Vagina (tissue), 2 donors: ENCODE data around the gene SERPINH1. TPM values are rescaled to one million over a fixed set of nuclear protein-coding genes. Genes with fewer than 3 reads are reported as not detected.

Source experiments
- DNase-seq, 2 donors: peaks; one replicate each; pipeline ENCODE4 v3.0.0-alpha.2; 2017; ENCODE audit errors: extremely low spot score in 2 of 2
- H3K27ac ChIP-seq: fragments of 200-600 bp; sonication (generic); one replicate; pipeline ENCODE4 v1.5.1; 2019
- H3K27me3 ChIP-seq: fragments of 200-600 bp; sonication (generic); one replicate; pipeline ENCODE4 v1.5.1; 2019
- H3K36me3 ChIP-seq, 2 donors: fragments of 200-600 bp; sonication (generic); one replicate each; pipeline ENCODE4 v1.5.1; 2017 to 2019
- H3K4me1 ChIP-seq: fragments of 200-600 bp; sonication (generic); one replicate; pipeline ENCODE4 v1.5.1; 2019
- H3K4me3 ChIP-seq, 2 donors: fragments of 200-600 bp; sonication (generic); 1 replicate in 1 of 2; 2 replicates in 1 of 2; pipeline ENCODE4 v1.5.1; 2016 to 2019
- H3K9me3 ChIP-seq: fragments of 200-600 bp; sonication (generic); one replicate; pipeline ENCODE4 v1.5.1; 2019
- CTCF ChIP-seq, 3 experiments: fragments of 450-650 bp in 2 of 3; fragments of 200-600 bp in 1 of 3; sonication (generic) in 1 of 3; IDR thresholded peaks; one replicate each; pipeline ENCODE4 v1.5.1; 2017 to 2019; ENCODE audit warnings: antibody characterized with exemption in 3 of 3, mild to moderate bottlenecking in 2 of 3, moderate library complexity in 2 of 3
- POLR2A ChIP-seq, 2 donors: fragments of 450-650 bp; IDR thresholded peaks; one replicate each; pipeline ENCODE4 v1.6.1; 2017; ENCODE audit warnings: antibody characterized with exemption in 2 of 2, mild to moderate bottlenecking in 2 of 2, moderate library complexity in 2 of 2
- POLR2AphosphoS5 ChIP-seq, 2 donors: sonication (generic); formaldehyde crosslinking; IDR thresholded peaks; one replicate each; pipeline ENCODE4 v1.9.0; 2017; ENCODE audit warnings: antibody characterized with exemption in 2 of 2, mild to moderate bottlenecking in 2 of 2, low read depth in 1 of 2; ENCODE audit not compliant: insufficient read depth in 1 of 2
- intact Hi-C: fragments of 100-400 bp; cut with DNase I; formaldehyde crosslinking; loops from one replicate; pipeline ENCODE4 v1.15.1; 2023
- total RNA-seq: library from RNA; depleted of rRNA; stranded (reverse); fragments of >200 nt; gene quantifications from one replicate; pipeline ENCODE4 v1.2.3, GENCODE V29; 2016

SERPINH1 gene
- total RNA-seq, 1 donor from 2014 or later = 257 TPM

- TF ChIP-seq POLR2A (IDR thresholded peaks at IDR 0.05) = no peak
- Histone ChIP-seq H3K9me3 (no peaks in the 10 kb centered on the region), H3K27me3 (no peaks in the 10 kb centered on the region), H3K4me3 (no peak overlapping the region), H3K36me3 (no peaks in the 10 kb centered on the region), H3K4me1 (peaks cover 6% of the 10 kb centered on the region), H3K27ac (no peak overlapping the region)
- intact Hi-C loops = no loop called here
- DNase-seq = no peak
Observed at GRCh38 chr11:75537740-75538139, 24.3 kb upstream of the SERPINH1 start.

- TF ChIP-seq POLR2AphosphoS5 (IDR thresholded peaks at IDR 0.05; ENCODE audit: insufficient read depth in 1 of 2, low read depth in 1 of 2) = no peak
- Histone ChIP-seq H3K27ac (no peak overlapping the region), H3K9me3 (no peaks in the 10 kb centered on the region), H3K27me3 (no peaks in the 10 kb centered on the region), H3K36me3 (no peaks in the 10 kb centered on the region), H3K4me1 (peaks cover 6% of the 10 kb centered on the region), H3K4me3 (no peak overlapping the region)
- intact Hi-C loops = no loop called here
- no peak for DNase-seq
Observed at GRCh38 chr11:75538150-75538942, 23.7 kb upstream of the SERPINH1 start.

- intact Hi-C loops = no loop called here
- Histone ChIP-seq H3K27ac (no peak overlapping the region), H3K4me1 (no peaks in the 10 kb centered on the region), H3K27me3 (no peaks in the 10 kb centered on the region), H3K36me3 (no peaks in the 10 kb centered on the region), H3K9me3 (no peaks in the 10 kb centered on the region), H3K4me3 (no peak overlapping the region)
- TF ChIP-seq CTCF (IDR thresholded peaks at IDR 0.05) = no peak
- TF ChIP-seq POLR2A (IDR thresholded peaks at IDR 0.05) = no peak
- TF ChIP-seq POLR2AphosphoS5 (IDR thresholded peaks at IDR 0.05; ENCODE audit: insufficient read depth in 1 of 2, low read depth in 1 of 2) = no peak
- DNase-seq = no peak
Observed at GRCh38 chr11:75539459-75540334, 22.4 kb upstream of the SERPINH1 start.

GRCh38 chr11:75541193-75542087, 20.6 kb upstream of the SERPINH1 start:
- H3K9me3 ChIP-seq = no peaks in the 10 kb centered on the region
- H3K27ac ChIP-seq = no peak overlapping the region
- H3K27me3 ChIP-seq = no peaks in the 10 kb centered on the region
- H3K36me3 ChIP-seq = no peaks in the 10 kb centered on the region
- DNase-seq = no peak
- no peaks in the 10 kb centered on the region for H3K4me1 ChIP-seq
- H3K4me3 ChIP-seq = no peak overlapping the region
- TF ChIP-seq POLR2AphosphoS5 (IDR thresholded peaks at IDR 0.05; ENCODE audit: insufficient read depth in 1 of 2, low read depth in 1 of 2) (no peak), CTCF (IDR thresholded peaks at IDR 0.05) (no peak), POLR2A (IDR thresholded peaks at IDR 0.05) (no peak)
- intact Hi-C loops = no loop called here

- no peak for TF ChIP-seq CTCF (IDR thresholded peaks at IDR 0.05)
- Histone ChIP-seq H3K36me3 (no peaks in the 10 kb centered on the region), H3K9me3 (no peaks in the 10 kb centered on the region), H3K4me3 (no peak overlapping the region), H3K4me1 (no peaks in the 10 kb centered on the region), H3K27ac (no peak overlapping the region), H3K27me3 (no peaks in the 10 kb centered on the region)
- no peak for DNase-seq
- intact Hi-C loops = no loop called here
Observed at GRCh38 chr11:75542088-75542438, 20.0 kb upstream of the SERPINH1 start.
